Measurements from ENCODE around the gene FAM131A. TPM values are rescaled to one million over a fixed set of nuclear protein-coding genes. Genes with fewer than 3 reads are reported as not detected.

Gene FAM131A
- total RNA-seq, 1 experiment from 2014 or later = 12.9 TPM

DNA sequence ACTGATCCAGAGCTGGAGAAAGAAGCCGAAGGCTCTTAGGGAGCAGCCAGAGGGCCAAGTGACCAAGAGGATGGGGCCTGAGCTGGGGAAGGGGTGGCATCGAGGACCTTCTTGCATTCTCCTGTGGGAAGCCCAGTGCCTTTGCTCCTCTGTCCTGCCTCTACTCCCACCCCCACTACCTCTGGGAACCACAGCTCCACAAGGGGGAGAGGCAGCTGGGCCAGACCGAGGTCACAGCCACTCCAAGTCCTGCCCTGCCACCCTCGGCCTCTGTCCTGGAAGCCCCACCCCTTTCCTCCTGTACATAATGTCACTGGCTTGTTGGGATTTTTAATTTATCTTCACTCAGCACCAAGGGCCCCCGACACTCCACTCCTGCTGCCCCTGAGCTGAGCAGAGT lies 52.0 kb downstream of the FAM131A start:
- H3K27ac Mint-ChIP-seq (ENCODE audit: low read depth, unreplicated experiment) = no peak overlapping the region
- DNase-seq (ENCODE audit: unreplicated experiment) = no peak
- peaks cover 19% of the 10 kb centered on the region for H3K27me3 Mint-ChIP-seq (ENCODE audit: insufficient read depth, unreplicated experiment)
- peaks cover 7% of the 10 kb centered on the region for H3K36me3 Mint-ChIP-seq (ENCODE audit: insufficient read depth, unreplicated experiment)
- no peak overlapping the region for H3K4me3 Mint-ChIP-seq (ENCODE audit: unreplicated experiment)
- intact Hi-C loops (cut with micrococcal nuclease) = no loop called here
- ChIA-PET POLR2A (interaction anchor here (0.6 kb wide), 1 partner anchor 53 kb away, joined by 3 read pairs; no protein-coding TSS in a partner anchor), CTCF (interaction anchor here (0.6 to 1.6 kb wide), 4 partner anchors 18 to 168 kb away, joined by 3 to 7 read pairs (median 3); no protein-coding TSS in a partner anchor)
- no TSS peak for BruUV-seq (replicated peaks)
- TF ChIP-seq, protein P1, sequence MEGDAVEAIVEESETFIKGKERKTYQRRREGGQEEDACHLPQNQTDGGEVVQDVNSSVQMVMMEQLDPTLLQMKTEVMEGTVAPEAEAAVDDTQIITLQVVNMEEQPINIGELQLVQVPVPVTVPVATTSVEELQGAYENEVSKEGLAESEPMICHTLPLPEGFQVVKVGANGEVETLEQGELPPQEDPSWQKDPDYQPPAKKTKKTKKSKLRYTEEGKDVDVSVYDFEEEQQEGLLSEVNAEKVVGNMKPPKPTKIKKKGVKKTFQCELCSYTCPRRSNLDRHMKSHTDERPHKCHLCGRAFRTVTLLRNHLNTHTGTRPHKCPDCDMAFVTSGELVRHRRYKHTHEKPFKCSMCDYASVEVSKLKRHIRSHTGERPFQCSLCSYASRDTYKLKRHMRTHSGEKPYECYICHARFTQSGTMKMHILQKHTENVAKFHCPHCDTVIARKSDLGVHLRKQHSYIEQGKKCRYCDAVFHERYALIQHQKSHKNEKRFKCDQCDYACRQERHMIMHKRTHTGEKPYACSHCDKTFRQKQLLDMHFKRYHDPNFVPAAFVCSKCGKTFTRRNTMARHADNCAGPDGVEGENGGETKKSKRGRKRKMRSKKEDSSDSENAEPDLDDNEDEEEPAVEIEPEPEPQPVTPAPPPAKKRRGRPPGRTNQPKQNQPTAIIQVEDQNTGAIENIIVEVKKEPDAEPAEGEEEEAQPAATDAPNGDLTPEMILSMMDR (IDR thresholded peaks at IDR 0.05; ENCODE audit: unreplicated experiment) = no peak
- no peaks in the 10 kb centered on the region for H3K4me1 Mint-ChIP-seq (ENCODE audit: insufficient read depth, unreplicated experiment)
- no peaks in the 10 kb centered on the region for H3K9me3 Mint-ChIP-seq (ENCODE audit: unreplicated experiment)

DNA sequence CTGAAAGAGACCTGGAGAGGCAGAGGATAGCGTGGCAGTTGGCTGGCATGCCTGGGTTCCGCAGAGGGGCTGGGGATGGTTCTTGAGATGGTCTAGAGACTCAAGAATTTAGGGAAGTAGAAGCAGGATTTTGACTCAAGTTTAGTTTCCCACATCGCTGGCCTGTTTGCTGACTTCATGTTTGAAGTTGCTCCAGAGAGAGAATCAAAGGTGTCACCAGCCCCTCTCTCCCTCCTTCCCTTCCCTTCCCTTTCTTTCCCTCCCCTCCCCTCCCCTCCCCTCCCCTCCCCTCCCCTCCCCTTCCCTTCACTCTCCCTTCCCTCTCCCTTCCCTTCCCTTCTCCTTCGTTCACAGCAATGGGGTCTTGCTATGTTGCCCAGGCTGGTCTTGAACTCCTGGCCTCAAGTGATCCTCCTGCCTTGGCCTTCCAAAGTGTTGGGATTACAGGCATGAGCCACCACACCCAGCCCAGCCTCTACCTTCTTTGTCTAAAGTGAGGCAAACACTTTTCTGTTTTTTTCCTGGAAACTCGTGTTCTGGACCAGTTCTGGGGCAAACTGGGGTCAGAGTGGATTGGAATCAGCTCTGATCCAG lies 52.6 kb downstream of the FAM131A start:
- CTCF ChIA-PET = interaction anchor here (0.6 to 1.6 kb wide), 8 partner anchors 17 to 121 kb away, joined by 3 to 12 read pairs (median 3); no protein-coding TSS in a partner anchor
- peaks cover 7% of the 10 kb centered on the region for H3K36me3 Mint-ChIP-seq (ENCODE audit: insufficient read depth, unreplicated experiment)
- no peaks in the 10 kb centered on the region for H3K9me3 Mint-ChIP-seq (ENCODE audit: unreplicated experiment)
- POLR2A ChIA-PET = interaction anchor here (0.5 to 0.6 kb wide), 2 partner anchors 30 to 755 kb away, joined by 3 read pairs; no protein-coding TSS in a partner anchor
- peaks cover 19% of the 10 kb centered on the region for H3K27me3 Mint-ChIP-seq (ENCODE audit: insufficient read depth, unreplicated experiment)
- TF ChIP-seq, protein P1 (IDR thresholded peaks at IDR 0.05; ENCODE audit: unreplicated experiment) = no peak
- BruUV-seq (replicated peaks) = no TSS peak
- no peak for DNase-seq (ENCODE audit: unreplicated experiment)
- H3K27ac Mint-ChIP-seq (ENCODE audit: low read depth, unreplicated experiment) = no peak overlapping the region
- H3K4me1 Mint-ChIP-seq (ENCODE audit: insufficient read depth, unreplicated experiment) = no peaks in the 10 kb centered on the region
- H3K4me3 Mint-ChIP-seq (ENCODE audit: unreplicated experiment) = no peak overlapping the region
- intact Hi-C loops (cut with micrococcal nuclease) = no loop called here

DNA sequence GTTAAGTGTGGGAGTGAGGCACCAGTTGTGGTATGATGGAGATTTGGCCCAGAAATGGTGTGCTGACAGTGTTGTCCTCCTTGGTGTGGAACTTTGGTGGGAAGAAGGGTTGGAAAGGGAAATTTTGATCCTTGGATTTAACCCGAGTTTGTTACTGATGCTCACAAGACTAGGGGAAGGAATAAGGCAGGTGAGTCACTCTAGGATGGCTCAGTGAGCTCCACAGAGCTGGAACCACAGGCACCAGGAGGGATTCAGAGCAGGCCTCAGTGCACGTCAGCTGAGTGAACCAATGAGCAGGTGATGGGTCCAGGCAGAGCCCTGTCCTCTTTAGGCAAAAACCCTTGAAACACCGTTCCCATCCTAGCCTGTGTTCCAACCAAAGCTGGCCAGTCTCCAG lies 53.9 kb downstream of the FAM131A start:
- BruUV-seq (replicated peaks) = no TSS peak
- TF ChIP-seq, protein P1 (IDR thresholded peaks at IDR 0.05; ENCODE audit: unreplicated experiment) = no peak
- ChIA-PET POLR2A (interaction anchor here (0.9 kb wide), 1 partner anchor 21 kb away, joined by 5 read pairs; no protein-coding TSS in a partner anchor), CTCF (interaction anchor here (0.5 to 1.5 kb wide), 7 partner anchors 20 to 173 kb away, joined by 3 to 12 read pairs (median 3); no protein-coding TSS in a partner anchor)
- intact Hi-C loops (cut with micrococcal nuclease) = no loop called here
- H3K9me3 Mint-ChIP-seq (ENCODE audit: unreplicated experiment) = no peaks in the 10 kb centered on the region
- H3K27ac Mint-ChIP-seq (ENCODE audit: low read depth, unreplicated experiment) = no peak overlapping the region
- peaks cover 7% of the 10 kb centered on the region for H3K36me3 Mint-ChIP-seq (ENCODE audit: insufficient read depth, unreplicated experiment)
- no peaks in the 10 kb centered on the region for H3K4me1 Mint-ChIP-seq (ENCODE audit: insufficient read depth, unreplicated experiment)
- DNase-seq (ENCODE audit: unreplicated experiment) = no peak
- H3K4me3 Mint-ChIP-seq (ENCODE audit: unreplicated experiment) = no peak overlapping the region
- H3K27me3 Mint-ChIP-seq (ENCODE audit: insufficient read depth, unreplicated experiment) = peaks cover 19% of the 10 kb centered on the region

DNA sequence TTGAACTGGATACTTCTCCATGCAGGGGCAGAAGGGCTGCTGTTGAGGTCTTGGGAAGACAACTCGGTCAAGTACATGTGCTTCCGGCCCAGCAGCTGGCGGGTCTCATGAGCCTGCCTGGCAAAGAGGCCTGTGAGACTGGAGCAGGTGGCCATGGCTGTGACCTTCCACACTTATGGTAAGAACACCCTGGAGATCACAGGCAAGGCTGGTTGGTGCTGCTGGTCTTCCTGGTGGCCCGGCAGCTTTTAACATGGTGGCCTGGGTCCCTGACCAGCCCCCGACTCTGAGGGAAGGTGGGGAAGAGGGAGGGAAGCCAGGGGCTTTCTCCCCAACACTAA lies 57.9 kb downstream of the FAM131A start:
- intact Hi-C loops (cut with micrococcal nuclease) = no loop called here
- DNase-seq (ENCODE audit: unreplicated experiment) = no peak
- no peaks in the 10 kb centered on the region for H3K4me1 Mint-ChIP-seq (ENCODE audit: insufficient read depth, unreplicated experiment)
- H3K27me3 Mint-ChIP-seq (ENCODE audit: insufficient read depth, unreplicated experiment) = peaks cover under 1% of the 10 kb centered on the region
- TF ChIP-seq, protein P1 (IDR thresholded peaks at IDR 0.05; ENCODE audit: unreplicated experiment) = no peak
- H3K27ac Mint-ChIP-seq (ENCODE audit: low read depth, unreplicated experiment) = no peak overlapping the region
- ChIA-PET CTCF (interaction anchor here (0.6 kb wide), 1 partner anchor 409 kb away, joined by 3 read pairs; no protein-coding TSS in a partner anchor), POLR2A (no interaction called here)
- H3K4me3 Mint-ChIP-seq (ENCODE audit: unreplicated experiment) = no peak overlapping the region
- H3K9me3 Mint-ChIP-seq (ENCODE audit: unreplicated experiment) = no peaks in the 10 kb centered on the region
- BruUV-seq (replicated peaks) = no TSS peak
- no peaks in the 10 kb centered on the region for H3K36me3 Mint-ChIP-seq (ENCODE audit: insufficient read depth, unreplicated experiment)

Other genes starting within 250 kb of the FAM131A start
- not detected in 2 replicates for gene HTR3E, start 240.5 kb upstream of the FAM131A start, total RNA-seq (2022)
- 33.8 and 36.1 TPM in 2 replicates for gene EIF2B5, start 202.2 kb upstream of the FAM131A start, total RNA-seq (2022)
- gene DVL3, start 182.2 kb upstream of the FAM131A start, total RNA-seq (2022) = 73.4 and 74.5 TPM in 2 replicates
- 280 and 301 TPM in 2 replicates for gene AP2M1, start 162.7 kb upstream of the FAM131A start, total RNA-seq (2022)
- 62.7 and 73.9 TPM in 2 replicates for gene ABCF3, start 151.4 kb upstream of the FAM131A start, total RNA-seq (2022)
- gene VWA5B2, start 108.0 kb upstream of the FAM131A start, total RNA-seq (2022) = not detected in 2 replicates
- 60.4 and 77.8 TPM in 2 replicates for gene ALG3, start 88.6 kb upstream of the FAM131A start, total RNA-seq (2022)
- gene EEF1AKMT4, start 87.9 kb upstream of the FAM131A start, total RNA-seq (2022) = 4.9 and 10.1 TPM in 2 replicates
- 6.1 TPM in 2 replicates for gene CAMK2N2, start 76.0 kb upstream of the FAM131A start, total RNA-seq (2022)
- gene ECE2, start 61.6 kb upstream of the FAM131A start, total RNA-seq (2022) = not detected in 2 replicates
- gene PSMD2, start 38.4 kb upstream of the FAM131A start, total RNA-seq (2022) = 275 and 284 TPM in 2 replicates
- gene EIF4G1, start 23.0 kb upstream of the FAM131A start, total RNA-seq (2022) = 522 and 536 TPM in 2 replicates
- gene CLCN2, start 24.0 kb downstream of the FAM131A start, total RNA-seq (2022) = 4.5 and 5.5 TPM in 2 replicates
- 81.5 and 91.5 TPM in 2 replicates for gene POLR2H, start 24.1 kb downstream of the FAM131A start, total RNA-seq (2022)
- gene THPO, start 40.6 kb downstream of the FAM131A start, total RNA-seq (2022) = not detected in 2 replicates
- gene CHRD, start 42.5 kb downstream of the FAM131A start, total RNA-seq (2022) = not detected in 2 replicates
- gene EPHB3, start 224.2 kb downstream of the FAM131A start, total RNA-seq (2022) = 4.0 and 5.4 TPM in 2 replicates

Measured in MCF 10A (cell line).